Measurements from ENCODE around the gene ZNF778. TPM values are rescaled to one million over a fixed set of nuclear protein-coding genes. Genes with fewer than 3 reads are reported as not detected.

The ZNF778 gene
- total and polyA plus RNA-seq, 2 of the 8 experiments (the other 6 are each of a cell fraction or from before 2014, with no cell fraction given): 9.5 to 21.9 TPM

DNA sequence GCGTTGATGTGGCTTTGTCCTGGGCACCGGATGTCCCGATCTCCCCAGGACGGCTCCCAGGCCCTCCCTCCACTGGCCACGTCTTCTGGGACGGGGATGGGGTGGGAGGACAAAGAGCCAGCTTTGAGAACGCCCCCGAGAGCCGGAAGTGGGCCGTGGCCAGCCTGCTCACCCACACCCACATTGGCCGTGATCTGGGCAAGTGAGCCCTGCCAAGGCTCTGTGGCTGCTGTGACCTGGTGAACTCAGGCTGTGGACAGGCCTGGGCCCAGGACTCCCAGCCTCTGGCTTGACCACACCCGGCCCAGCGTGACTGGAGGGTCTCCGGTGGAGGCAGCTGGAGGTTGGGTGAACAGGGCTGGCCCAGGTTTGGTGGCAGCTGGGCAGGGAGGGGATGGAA is 42.6 kb upstream of the ZNF778 start:
- Histone ChIP-seq H3K79me1 (ENCODE audit: low read depth, low read length) (no peaks in the 10 kb centered on the region), H3K23me2 (ENCODE audit: low read depth, low read length) (peaks cover 5% of the 10 kb centered on the region), H4K8ac (ENCODE audit: extremely low read depth, insufficient read depth, low read length) (peak overlapping the region; percentile 25; the same call in 1 of the 2 replicates), H2BK12ac (ENCODE audit: low read depth, low read length) (peak overlapping the region; percentile 80; the same call in 1 of the 2 replicates), H2BK15ac (ENCODE audit: low read length) (no peak overlapping the region), H2BK20ac (ENCODE audit: low read length) (no peak overlapping the region), H2BK5ac (ENCODE audit: low read depth, low read length) (peak overlapping the region; percentile 60; the same call in 1 of the 2 replicates), H3K14ac (ENCODE audit: insufficient read length) (no peak overlapping the region), H2BK120ac (replicated peaks; ENCODE audit: low read depth, low read length) (peak overlapping the region; percentile 14), H2AFZ (ENCODE audit: low read length) (no peak overlapping the region), H3K4me2 (ENCODE audit: insufficient read depth in 1 of 2, low read depth in 2 of 2, low read length in 2 of 2) (no peak overlapping the region), H3K27ac (ENCODE audit: low read depth, low read length) (no peak overlapping the region), H2AK5ac (ENCODE audit: low read depth, low read length) (peak overlapping the region; percentile 93; the same call in 1 of the 2 replicates), H4K5ac (ENCODE audit: insufficient read length, low read depth, low read length) (no peak overlapping the region), H3K23ac (ENCODE audit: insufficient read length) (no peak overlapping the region), H4K91ac (replicated peaks; ENCODE audit: insufficient read length, low read length) (no peak overlapping the region), H4K20me1 (replicated peaks in 1 of 2; ENCODE audit: control insufficient read depth in 1 of 2, insufficient read depth in 2 of 2, low read length in 2 of 2) (peaks cover 0 to 3% of the 10 kb centered on the region in 2 experiments), H3K9ac (replicated peaks in 1 of 4; ENCODE audit: extremely low read depth in 1 of 4, low read depth in 3 of 4, low read length in 3 of 4) (no peak overlapping the region), H3K27me3 (replicated peaks in 1 of 4; ENCODE audit: control insufficient read depth in 3 of 4, extremely low read depth in 1 of 4, insufficient read depth in 3 of 4, low read length in 3 of 4) (peaks cover 0 to 7% (median 3%) of the 10 kb centered on the region in 4 experiments; a peak in 4 of 7 replicates), H3K4me1 (replicated peaks in 1 of 4; ENCODE audit: control insufficient read depth in 3 of 4, insufficient read depth in 4 of 4, low read length in 3 of 4) (peaks cover 0 to 26% (median 17%) of the 10 kb centered on the region in 4 experiments; a peak in 6 of 7 replicates), H3K36me3 (ENCODE audit: control insufficient read depth in 2 of 4, insufficient read depth in 4 of 4, low read length in 3 of 4) (no peaks in the 10 kb centered on the region), H3K4me3 (ENCODE audit: extremely low read depth in 1 of 4, insufficient read depth in 2 of 4, low read depth in 3 of 4, low read length in 4 of 4) (no peak overlapping the region), H3K56ac (replicated peaks; ENCODE audit: insufficient read length, low read depth, low read length) (no peak overlapping the region), H3K18ac (ENCODE audit: extremely low read depth, low read length) (peak overlapping the region; percentile 19; the same call in 1 of the 2 replicates), H3K79me2 (ENCODE audit: control insufficient read depth in 1 of 2, insufficient read depth in 2 of 2, low read length in 2 of 2) (no peaks in the 10 kb centered on the region), H3K4ac (replicated peaks; ENCODE audit: insufficient read length, low read depth, low read length) (no peak overlapping the region), H3K9me3 (ENCODE audit: insufficient read depth in 2 of 2, low read depth in 1 of 2, low read length in 1 of 2) (no peaks in the 10 kb centered on the region)
- DNase-seq (ENCODE audit: low read depth in 1 of 2, low spot score in 2 of 2) (peak in 1 of 2 experiments; percentile 35), FAIRE-seq (no peak)
- WGBS, 2 experiments (ENCODE audit: extremely low coverage in 1 of 2, insufficient coverage in 1 of 2, insufficient read length in 1 of 2, insufficient replicate concordance in 2 of 2, low coverage in 1 of 2, low lambda C conversion rate in 2 of 2, missing lambda C conversion rate in 1 of 2): 90% methylated on average over 14 of the region's 14 CpGs; no CpG with 5 or more reads in 1 of the 2 experiments
- ChIA-PET POLR2A (ENCODE audit: partially characterized antibody) (interaction anchor here (1.2 to 2.3 kb wide), 4 partner anchors 8 to 363 kb away, joined by 4 to 9 read pairs (median 5); partner anchors contain the start of gene APRT), CTCF (ENCODE audit: partially characterized antibody) (interaction anchor here (1.4 to 3.0 kb wide), 2 partner anchors 15 to 41 kb away, joined by 5 to 10 read pairs; no protein-coding TSS in a partner anchor)
- no peak for TF ChIP-seq CBX5 (IDR thresholded peaks at IDR 0.05; ENCODE audit: low read depth, low read length)
- TF ChIP-seq RFX5 (IDR thresholded peaks at IDR 0.05; ENCODE audit: borderline replicate concordance, low read depth, low read length): no peak
- TF ChIP-seq, protein P1, sequence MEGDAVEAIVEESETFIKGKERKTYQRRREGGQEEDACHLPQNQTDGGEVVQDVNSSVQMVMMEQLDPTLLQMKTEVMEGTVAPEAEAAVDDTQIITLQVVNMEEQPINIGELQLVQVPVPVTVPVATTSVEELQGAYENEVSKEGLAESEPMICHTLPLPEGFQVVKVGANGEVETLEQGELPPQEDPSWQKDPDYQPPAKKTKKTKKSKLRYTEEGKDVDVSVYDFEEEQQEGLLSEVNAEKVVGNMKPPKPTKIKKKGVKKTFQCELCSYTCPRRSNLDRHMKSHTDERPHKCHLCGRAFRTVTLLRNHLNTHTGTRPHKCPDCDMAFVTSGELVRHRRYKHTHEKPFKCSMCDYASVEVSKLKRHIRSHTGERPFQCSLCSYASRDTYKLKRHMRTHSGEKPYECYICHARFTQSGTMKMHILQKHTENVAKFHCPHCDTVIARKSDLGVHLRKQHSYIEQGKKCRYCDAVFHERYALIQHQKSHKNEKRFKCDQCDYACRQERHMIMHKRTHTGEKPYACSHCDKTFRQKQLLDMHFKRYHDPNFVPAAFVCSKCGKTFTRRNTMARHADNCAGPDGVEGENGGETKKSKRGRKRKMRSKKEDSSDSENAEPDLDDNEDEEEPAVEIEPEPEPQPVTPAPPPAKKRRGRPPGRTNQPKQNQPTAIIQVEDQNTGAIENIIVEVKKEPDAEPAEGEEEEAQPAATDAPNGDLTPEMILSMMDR (IDR thresholded peaks at IDR 0.05; ENCODE audit: control extremely low read depth in 1 of 3, insufficient read depth in 1 of 3, low read depth in 1 of 3, low read length in 3 of 3): no peak
- TF ChIP-seq CREB1 (IDR thresholded peaks at IDR 0.05): no peak
- TF ChIP-seq GABPA (IDR thresholded peaks at IDR 0.05; ENCODE audit: borderline replicate concordance, insufficient read depth, low read length): no peak
- TF ChIP-seq EP300 (IDR thresholded peaks at IDR 0.05; ENCODE audit: borderline replicate concordance in 1 of 2, low read depth in 2 of 2, low read length in 2 of 2): no peak
- TF ChIP-seq TAF7 (optimal IDR thresholded peaks at IDR 0.05; ENCODE audit: borderline replicate concordance, low read depth, low read length): no peak
- TF ChIP-seq BRCA1 (IDR thresholded peaks at IDR 0.05; ENCODE audit: low read depth, low read length): no peak
- TF ChIP-seq YY1 (IDR thresholded peaks at IDR 0.05; ENCODE audit: low read depth, low read length): no peak
- no peak for TF ChIP-seq RNF2 (IDR thresholded peaks at IDR 0.05; ENCODE audit: borderline replicate concordance, low read depth, low read length, missing control alignments, poor library complexity, severe bottlenecking)
